Uterus (tissue), 4 donors: Measurements from ENCODE around the gene LIMCH1. TPM values are rescaled to one million over a fixed set of nuclear protein-coding genes. Genes with fewer than 3 reads are reported as not detected.

Experiments used
- DNase-seq, 2 donors: peaks; one replicate each; pipeline ENCODE4 v3.0.0-alpha.2; 2019 to 2020
- H3K27ac ChIP-seq, 2 donors: fragments of 200-600 bp; sonication (generic); 1 replicate in 1 of 2; 2 replicates in 1 of 2; pipeline ENCODE4 v1.5.1; 2016 to 2018
- H3K27me3 ChIP-seq, 2 donors: fragments of 200-600 bp; sonication (generic); one replicate each; pipeline ENCODE4 v1.5.1; 2018 to 2019; ENCODE audit warnings: control low read depth in 1 of 2
- H3K36me3 ChIP-seq, 2 donors: fragments of 200-600 bp; sonication (generic); one replicate each; pipeline ENCODE4 v1.5.1; 2019; ENCODE audit warnings: control low read depth in 1 of 2
- H3K4me1 ChIP-seq, 2 donors: fragments of 200-600 bp; sonication (generic); one replicate each; pipeline ENCODE4 v1.5.1; 2018 to 2019; ENCODE audit warnings: control low read depth in 1 of 2
- H3K4me3 ChIP-seq, 2 donors: fragments of 200-600 bp; sonication (generic); 1 replicate in 1 of 2; 2 replicates in 1 of 2; pipeline ENCODE4 v1.5.1; 2018 to 2019; ENCODE audit warnings: mild to moderate bottlenecking in 1 of 2
- H3K9me3 ChIP-seq, 2 donors: fragments of 200-600 bp; sonication (generic); one replicate each; pipeline ENCODE4 v1.5.1; 2019; ENCODE audit warnings: control low read depth in 1 of 2
- CTCF ChIP-seq, 4 experiments: fragments of 200-600 bp in 2 of 4; fragments of 450-650 bp in 2 of 4; sonication (generic) in 2 of 4; IDR thresholded peaks; one replicate each; pipeline ENCODE4 v1.5.1; 2016 to 2019; ENCODE audit warnings: antibody characterized with exemption in 4 of 4, mild to moderate bottlenecking in 2 of 4, moderate library complexity in 1 of 4
- POLR2A ChIP-seq, 2 donors: fragments of 450-650 bp; IDR thresholded peaks; one replicate each; pipeline ENCODE4 v1.6.1; 2016; ENCODE audit warnings: antibody characterized with exemption in 2 of 2, mild to moderate bottlenecking in 1 of 2, moderate library complexity in 1 of 2
- intact Hi-C: fragments of 100-400 bp; cut with DNase I; formaldehyde crosslinking; loops from one replicate; pipeline ENCODE4 v1.15.1; 2023; ENCODE audit warnings: low total_unique reads
- total RNA-seq, 4 donors: library from RNA; depleted of rRNA in 3 of 4; stranded (reverse); fragments of >200 nt in 3 of 4; gene quantifications; one replicate each; pipeline versions ENCODE4 v1.1.0 to v1.2.4, GENCODE V29; 2014 to 2023
- donor health status: DM: yes; HTN: yes; CAD: no.

The LIMCH1 gene
- total RNA-seq, 4 donors from 2014 or later = 12.9 to 49.5 (median 28.2) TPM

GRCh38 chr4:41599192-41599786, 61.3 kb downstream of the LIMCH1 start:
- no peak overlapping the region for H3K4me3 ChIP-seq
- no peaks in the 10 kb centered on the region for H3K4me1 ChIP-seq
- no peaks in the 10 kb centered on the region for H3K36me3 ChIP-seq
- DNase-seq = no peak
- no peaks in the 10 kb centered on the region for H3K27me3 ChIP-seq
- intact Hi-C loops = no loop called here
- TF ChIP-seq POLR2A (IDR thresholded peaks at IDR 0.05) (no peak), CTCF (IDR thresholded peaks at IDR 0.05) (no peak)
- H3K27ac ChIP-seq = no peak overlapping the region
- no peaks in the 10 kb centered on the region for H3K9me3 ChIP-seq

GRCh38 chr4:41600243-41600912, 62.4 kb downstream of the LIMCH1 start:
- Histone ChIP-seq H3K27ac (no peak overlapping the region), H3K36me3 (no peaks in the 10 kb centered on the region), H3K4me1 (no peaks in the 10 kb centered on the region), H3K9me3 (no peaks in the 10 kb centered on the region), H3K27me3 (no peaks in the 10 kb centered on the region), H3K4me3 (no peak overlapping the region)
- intact Hi-C loops = no loop called here
- no peak for DNase-seq
- no peak for TF ChIP-seq CTCF (IDR thresholded peaks at IDR 0.05)
- no peak for TF ChIP-seq POLR2A (IDR thresholded peaks at IDR 0.05)

- Histone ChIP-seq H3K9me3 (no peaks in the 10 kb centered on the region), H3K4me1 (no peaks in the 10 kb centered on the region), H3K27me3 (no peaks in the 10 kb centered on the region), H3K4me3 (no peak overlapping the region), H3K36me3 (no peaks in the 10 kb centered on the region), H3K27ac (no peak overlapping the region)
- TF ChIP-seq CTCF (IDR thresholded peaks at IDR 0.05) = no peak
- no peak for TF ChIP-seq POLR2A (IDR thresholded peaks at IDR 0.05)
- intact Hi-C loops = no loop called here
- no peak for DNase-seq
Observed at GRCh38 chr4:41601025-41601424, 63.1 kb downstream of the LIMCH1 start.

GRCh38 chr4:41602113-41602512, 64.2 kb downstream of the LIMCH1 start:
- Histone ChIP-seq H3K36me3 (no peaks in the 10 kb centered on the region), H3K27me3 (no peaks in the 10 kb centered on the region), H3K4me3 (no peak overlapping the region), H3K27ac (no peak overlapping the region), H3K4me1 (no peaks in the 10 kb centered on the region), H3K9me3 (no peaks in the 10 kb centered on the region)
- intact Hi-C loops = no loop called here
- TF ChIP-seq POLR2A (IDR thresholded peaks at IDR 0.05) (no peak), CTCF (IDR thresholded peaks at IDR 0.05) (no peak)
- no peak for DNase-seq

GRCh38 chr4:41602886-41603498, 65.0 kb downstream of the LIMCH1 start:
- Histone ChIP-seq H3K27ac (no peak overlapping the region), H3K4me3 (no peak overlapping the region), H3K36me3 (no peaks in the 10 kb centered on the region), H3K9me3 (no peaks in the 10 kb centered on the region), H3K4me1 (no peaks in the 10 kb centered on the region), H3K27me3 (no peaks in the 10 kb centered on the region)
- intact Hi-C loops = no loop called here
- DNase-seq = no peak
- TF ChIP-seq POLR2A (IDR thresholded peaks at IDR 0.05) = no peak
- TF ChIP-seq CTCF (IDR thresholded peaks at IDR 0.05) = no peak
